ENCODE results near the gene CELSR2.
"Not testable (repeated sequence)": the region's sequence is repeated elsewhere in the genome, so short reads cannot be mapped to it uniquely, and the experiment has no call there.

Gene CELSR2

GRCh38 chr1:109216662-109217061, 32.7 kb upstream of the CELSR2 start:
- no peak for FAIRE-seq
- TF ChIP-seq, protein P1, sequence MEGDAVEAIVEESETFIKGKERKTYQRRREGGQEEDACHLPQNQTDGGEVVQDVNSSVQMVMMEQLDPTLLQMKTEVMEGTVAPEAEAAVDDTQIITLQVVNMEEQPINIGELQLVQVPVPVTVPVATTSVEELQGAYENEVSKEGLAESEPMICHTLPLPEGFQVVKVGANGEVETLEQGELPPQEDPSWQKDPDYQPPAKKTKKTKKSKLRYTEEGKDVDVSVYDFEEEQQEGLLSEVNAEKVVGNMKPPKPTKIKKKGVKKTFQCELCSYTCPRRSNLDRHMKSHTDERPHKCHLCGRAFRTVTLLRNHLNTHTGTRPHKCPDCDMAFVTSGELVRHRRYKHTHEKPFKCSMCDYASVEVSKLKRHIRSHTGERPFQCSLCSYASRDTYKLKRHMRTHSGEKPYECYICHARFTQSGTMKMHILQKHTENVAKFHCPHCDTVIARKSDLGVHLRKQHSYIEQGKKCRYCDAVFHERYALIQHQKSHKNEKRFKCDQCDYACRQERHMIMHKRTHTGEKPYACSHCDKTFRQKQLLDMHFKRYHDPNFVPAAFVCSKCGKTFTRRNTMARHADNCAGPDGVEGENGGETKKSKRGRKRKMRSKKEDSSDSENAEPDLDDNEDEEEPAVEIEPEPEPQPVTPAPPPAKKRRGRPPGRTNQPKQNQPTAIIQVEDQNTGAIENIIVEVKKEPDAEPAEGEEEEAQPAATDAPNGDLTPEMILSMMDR (IDR thresholded peaks at IDR 0.05; ENCODE audit: insufficient read depth, missing control alignments): no peak
- DNase-seq (ENCODE audit: insufficient read length, low spot score): no peak

GRCh38 chr1:109218516-109218915, 30.8 kb upstream of the CELSR2 start:
- FAIRE-seq: no peak
- DNase-seq (ENCODE audit: insufficient read length, low spot score): no peak
- TF ChIP-seq, protein P1 (IDR thresholded peaks at IDR 0.05; ENCODE audit: insufficient read depth, missing control alignments): no peak

DNA sequence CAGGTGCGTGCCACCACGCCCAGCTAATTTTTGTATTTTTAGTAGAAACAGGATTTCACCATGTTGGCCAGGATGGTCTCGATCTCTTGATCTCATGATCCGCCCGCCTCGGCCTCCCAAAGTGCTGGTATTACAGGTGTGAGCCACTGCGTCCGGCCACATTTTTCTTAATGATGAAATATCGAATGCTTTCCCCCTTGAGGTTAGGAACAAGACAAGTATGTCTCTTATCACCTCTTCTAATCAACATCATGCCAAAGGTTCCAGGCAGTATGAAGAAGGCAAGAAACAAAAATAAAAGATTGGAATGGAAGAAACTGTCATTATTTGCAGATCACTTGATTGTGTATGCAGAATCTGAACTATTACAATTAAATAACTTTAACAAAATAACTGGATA, 28.1 kb upstream of the CELSR2 start:
- not testable (repeated sequence) for FAIRE-seq; DNase-seq (ENCODE audit: insufficient read length, low spot score)

DNA sequence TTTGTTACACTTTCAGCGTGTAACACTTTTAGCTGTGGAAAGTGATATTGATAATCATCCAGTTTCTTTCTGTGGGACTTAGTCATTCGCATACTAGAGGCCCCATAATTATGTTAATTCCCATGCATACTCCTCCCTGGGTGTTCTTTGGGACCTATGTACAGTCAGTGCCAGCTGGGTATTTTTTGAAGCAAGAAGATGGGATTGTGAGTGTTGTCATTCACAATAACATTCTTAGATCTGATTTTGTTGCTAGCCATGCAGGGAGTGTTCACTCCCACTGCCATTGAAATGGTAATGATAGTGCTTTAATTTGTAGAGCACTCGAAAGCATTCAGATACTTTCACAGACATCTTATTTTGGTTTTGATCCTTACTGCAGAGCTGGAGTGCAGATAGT, 24.0 kb upstream of the CELSR2 start:
- TF ChIP-seq, protein P1 (IDR thresholded peaks at IDR 0.05; ENCODE audit: insufficient read depth, missing control alignments): no peak
- FAIRE-seq: no peak
- DNase-seq (ENCODE audit: insufficient read length, low spot score): no peak

DNA sequence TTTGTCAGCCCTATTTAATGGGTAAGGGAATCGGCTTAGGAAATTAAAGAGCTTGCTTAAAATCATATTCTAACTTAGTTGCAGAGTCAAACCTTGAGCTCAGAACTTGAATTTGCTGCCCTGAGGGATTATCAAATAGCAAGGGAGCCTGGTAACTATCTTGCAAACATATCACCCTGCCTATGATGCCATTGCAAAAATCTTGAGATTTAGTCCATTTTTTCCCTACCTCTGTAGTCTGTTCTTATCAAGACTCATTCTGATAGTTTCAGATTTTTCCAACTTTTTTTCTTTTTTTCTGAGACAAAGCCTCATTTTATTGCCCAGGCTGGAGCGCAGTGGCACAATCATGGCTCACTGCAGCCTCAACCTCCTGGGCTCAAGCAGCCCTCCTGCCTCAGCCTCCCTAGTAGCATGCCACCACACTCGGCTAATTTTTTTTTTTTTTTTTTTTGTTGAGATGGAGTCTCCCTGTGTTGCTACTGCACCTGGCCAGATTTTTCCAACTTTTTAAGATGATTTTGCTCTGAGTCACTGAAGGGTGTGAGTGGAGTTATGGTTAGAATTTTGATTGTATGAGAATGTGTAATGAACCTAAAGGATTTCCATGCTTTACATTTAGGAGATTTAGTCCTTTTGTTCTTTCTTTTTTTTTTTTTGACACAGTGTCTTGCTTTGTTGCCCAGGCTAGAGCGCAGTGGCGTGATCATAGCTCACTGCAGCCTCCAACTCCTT, 23.5 kb upstream of the CELSR2 start:
- no peak for DNase-seq (ENCODE audit: insufficient read length, low spot score)
- TF ChIP-seq, protein P1 (IDR thresholded peaks at IDR 0.05; ENCODE audit: insufficient read depth, missing control alignments): no peak
- FAIRE-seq: no peak

DNA sequence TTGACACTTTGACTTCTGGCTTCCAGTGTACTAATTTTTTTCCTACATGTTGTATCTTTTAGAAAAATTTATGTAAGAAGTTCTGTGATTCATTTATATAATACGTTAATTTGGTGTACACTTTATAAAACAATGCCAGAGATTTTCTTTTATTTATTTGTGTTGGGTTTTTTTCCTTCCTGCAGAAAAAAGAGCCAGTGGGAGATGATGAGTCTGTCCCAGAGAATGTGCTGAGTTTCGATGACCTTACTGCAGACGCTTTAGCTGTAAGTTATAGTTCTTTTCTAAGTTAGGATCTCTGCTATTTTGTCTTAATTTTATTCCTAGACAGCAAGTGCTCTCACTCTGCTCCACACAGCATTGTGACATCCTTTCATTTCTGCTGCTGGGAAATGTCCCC, 21.2 kb upstream of the CELSR2 start:
- FAIRE-seq (no peak), DNase-seq (ENCODE audit: insufficient read length, low spot score) (no peak)
- TF ChIP-seq, protein P1 (IDR thresholded peaks at IDR 0.05; ENCODE audit: insufficient read depth, missing control alignments): no peak

- TF ChIP-seq, protein P1 (IDR thresholded peaks at IDR 0.05; ENCODE audit: insufficient read depth, missing control alignments): no peak
- FAIRE-seq (no peak), DNase-seq (ENCODE audit: insufficient read length, low spot score) (no peak)
These were observed 19.7 kb upstream of the CELSR2 start for GRCh38 chr1:109229531-109230127.
